Ovary (tissue), 9 donors: Measurements from ENCODE around the gene ENAH. TPM values are rescaled to one million over a fixed set of nuclear protein-coding genes. Genes with fewer than 3 reads are reported as not detected.

Source experiments
- DNase-seq, 5 donors: peaks; one replicate each; pipeline ENCODE4 v3.0.0-alpha.2; 2019 to 2020
- H3K27ac ChIP-seq, 2 donors: fragments of 200-600 bp; one replicate each; pipeline versions ENCODE4 v1.5.1 to v1.8.0; 2019 to 2022
- H3K27me3 ChIP-seq: fragments of 200-600 bp; one replicate; pipeline ENCODE4 v1.8.0; 2022
- H3K36me3 ChIP-seq: fragments of 200-600 bp; sonication (generic); one replicate; pipeline ENCODE4 v1.5.1; 2019
- H3K4me1 ChIP-seq: one replicate; pipeline ENCODE4 v1.8.1; 2013; ENCODE audit warnings: mild to moderate bottlenecking, moderate library complexity; ENCODE audit not compliant: insufficient read depth
- H3K4me3 ChIP-seq: fragments of 200-600 bp; sonication (generic); one replicate; pipeline ENCODE4 v1.5.1; 2017
- H3K9me3 ChIP-seq, 2 donors: fragments of 200-600 bp in 1 of 2; sonication (generic) in 1 of 2; one replicate each; pipeline versions ENCODE4 v1.5.1 to v1.8.1; 2013 to 2019; ENCODE audit warnings: mild to moderate bottlenecking in 1 of 2, moderate library complexity in 1 of 2
- EP300 ChIP-seq: sonication (generic); formaldehyde crosslinking; IDR thresholded peaks from one replicate; pipeline ENCODE4 v1.6.1; 2017; ENCODE audit warnings: antibody characterized with exemption
- POLR2A ChIP-seq: fragments of 450-650 bp; IDR thresholded peaks from one replicate; pipeline ENCODE4 v1.6.1; 2017; ENCODE audit warnings: antibody characterized with exemption, mild to moderate bottlenecking, moderate library complexity
- WGBS, 3 donors: extraction: QIAGEN DNeasy Blood & Tissue Kit in 1 of 3; methylation state at CpG; one replicate each; pipeline versions ENCODE4 v1.1.5 to v1.1.7; 2013 to 2017; 5-methylcytosine and 5-hydroxymethylcytosine counted together
- intact Hi-C, 4 donors: fragments of 100-400 bp; cut with DNase I; formaldehyde crosslinking; loops; one replicate each; pipeline versions ENCODE4 v1.11.0 to v1.15.1; 2022 to 2023
- polyA plus RNA-seq, 2 donors: library from polyadenylated mRNA; stranded (reverse); fragments of 200-250 nt in 1 of 2; fragments of 350-450 nt in 1 of 2; fragmentation: Illumina TruSeq in 1 of 2; extraction: RNeasy Lipid Tissue Mini Kit (QIAGEN cat#74804) in 1 of 2; gene quantifications; one replicate each; pipeline ENCODE4 v1.2.3, GENCODE V29; 2013 to 2014
- total RNA-seq, 7 donors: library from RNA; depleted of rRNA in 2 of 7; stranded (reverse); fragments of >200 nt in 2 of 7; fragmentation: NEBNext Ultra II Directional in 3 of 7; extraction: Animal tissue kit (Norgen Biotek cat#: 25700) in 3 of 7; gene quantifications; one replicate each; pipeline versions ENCODE4 v1.1.0 to v1.2.4, GENCODE V29; 2016 to 2023
- TF ChIP-seq, protein P1 (sequence below), 3 donors: fragments of 450-650 bp in 2 of 3; fragments of 200-600 bp in 1 of 3; IDR thresholded peaks; one replicate each; pipeline versions ENCODE4 v1.5.1 to v1.8.0; 2016 to 2022; ENCODE audit warnings: antibody characterized with exemption in 3 of 3, mild to moderate bottlenecking in 1 of 3
- donor health status: DM: no; HTN: no; CAD: no; lungs with moderate emphysema.
- donor health status: DM: no; HTN: no; CAD: no.
- donor health status: Bipolar disorder and iron deficiency.
- donor health status: DM: yes; HTN: yes; CAD: no.
- donor health status: DM: no; HTN: no; CAD: no.
- donor health status: DM: yes; HTN: yes; CAD: no.

The ENAH gene
- total and polyA plus RNA-seq, 9 donors, result 33.4 to 137 (median 88.6) TPM

DNA sequence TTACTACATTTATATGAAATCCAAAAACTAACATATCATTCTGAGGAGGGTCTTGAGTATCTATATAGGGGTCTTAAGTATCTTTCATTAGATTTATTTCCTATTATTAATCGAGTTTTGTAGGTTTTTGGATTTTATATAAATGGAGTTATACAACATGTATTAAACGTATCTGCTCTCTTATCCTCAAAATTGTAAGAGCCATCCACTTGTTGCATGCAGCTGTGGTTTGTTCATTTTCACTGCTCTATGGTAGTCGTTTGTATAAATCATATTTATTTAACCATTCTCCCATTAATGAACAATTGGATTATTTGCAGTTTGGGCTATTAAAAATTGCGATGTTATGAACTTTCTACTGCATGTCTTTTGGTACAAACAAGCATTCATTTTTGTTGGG is 97.1 kb downstream of the ENAH start:
- TF ChIP-seq, protein P1, sequence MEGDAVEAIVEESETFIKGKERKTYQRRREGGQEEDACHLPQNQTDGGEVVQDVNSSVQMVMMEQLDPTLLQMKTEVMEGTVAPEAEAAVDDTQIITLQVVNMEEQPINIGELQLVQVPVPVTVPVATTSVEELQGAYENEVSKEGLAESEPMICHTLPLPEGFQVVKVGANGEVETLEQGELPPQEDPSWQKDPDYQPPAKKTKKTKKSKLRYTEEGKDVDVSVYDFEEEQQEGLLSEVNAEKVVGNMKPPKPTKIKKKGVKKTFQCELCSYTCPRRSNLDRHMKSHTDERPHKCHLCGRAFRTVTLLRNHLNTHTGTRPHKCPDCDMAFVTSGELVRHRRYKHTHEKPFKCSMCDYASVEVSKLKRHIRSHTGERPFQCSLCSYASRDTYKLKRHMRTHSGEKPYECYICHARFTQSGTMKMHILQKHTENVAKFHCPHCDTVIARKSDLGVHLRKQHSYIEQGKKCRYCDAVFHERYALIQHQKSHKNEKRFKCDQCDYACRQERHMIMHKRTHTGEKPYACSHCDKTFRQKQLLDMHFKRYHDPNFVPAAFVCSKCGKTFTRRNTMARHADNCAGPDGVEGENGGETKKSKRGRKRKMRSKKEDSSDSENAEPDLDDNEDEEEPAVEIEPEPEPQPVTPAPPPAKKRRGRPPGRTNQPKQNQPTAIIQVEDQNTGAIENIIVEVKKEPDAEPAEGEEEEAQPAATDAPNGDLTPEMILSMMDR (IDR thresholded peaks at IDR 0.05), result no peak
- TF ChIP-seq EP300 (no peak), POLR2A (no peak)
- no peaks in the 10 kb centered on the region for H3K27me3 ChIP-seq
- H3K4me1 ChIP-seq, result no peaks in the 10 kb centered on the region
- DNase-seq, result no peak
- H3K9me3 ChIP-seq, result no peaks in the 10 kb centered on the region
- no peak overlapping the region for H3K4me3 ChIP-seq
- no peak overlapping the region for H3K27ac ChIP-seq
- WGBS, 3 donors, result 88 to 92% (median 90%) methylated on average over 4 of the region's 4 CpGs
- H3K36me3 ChIP-seq, result no peaks in the 10 kb centered on the region
- intact Hi-C loops, result loop anchor here in 1 of 4 donors (10.0 kb wide), 1 partner anchor 359 kb away; no protein-coding TSS in a partner anchor

DNA sequence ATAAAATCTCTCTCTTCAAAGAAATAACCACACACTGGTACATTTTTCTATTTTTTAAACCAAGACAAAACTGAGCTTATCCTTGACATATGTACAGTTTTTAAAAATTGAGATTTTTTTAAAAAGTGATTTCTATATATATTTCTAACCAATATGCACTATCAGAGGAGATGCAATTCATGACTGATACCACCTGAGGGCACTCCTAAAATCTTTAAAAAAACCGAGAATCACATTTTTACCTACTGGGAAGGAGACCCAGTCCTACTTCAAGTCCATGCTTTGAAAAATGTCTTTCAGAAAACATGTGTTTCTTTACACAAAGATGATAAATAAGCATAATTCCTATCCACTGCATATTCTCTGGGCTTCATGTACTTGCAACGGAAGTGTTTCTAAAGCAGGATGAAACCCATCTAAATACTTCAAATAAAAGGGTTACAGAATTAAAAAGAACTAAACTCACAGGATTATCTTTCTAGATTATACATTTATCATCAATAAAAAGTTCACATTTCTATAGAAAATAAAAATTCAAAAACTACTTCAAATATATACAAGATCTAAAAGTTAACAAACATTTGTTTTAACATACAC is 98.6 kb downstream of the ENAH start:
- Histone ChIP-seq H3K4me1 (no peaks in the 10 kb centered on the region), H3K4me3 (no peak overlapping the region), H3K9me3 (no peaks in the 10 kb centered on the region), H3K27ac (no peak overlapping the region), H3K27me3 (no peaks in the 10 kb centered on the region), H3K36me3 (no peaks in the 10 kb centered on the region)
- WGBS, 3 donors, result 24 to 33% (median 31%) methylated on average over 2 of the region's 2 CpGs
- DNase-seq, result no peak
- TF ChIP-seq POLR2A, result no peak
- TF ChIP-seq, protein P1 (IDR thresholded peaks at IDR 0.05), result peak in 2 of 3 donors; percentile 39 to 71
- intact Hi-C loops, result loop anchor here in 3 of 4 donors (5.0 to 10.0 kb wide), 2 partner anchors 218 to 360 kb away; no protein-coding TSS in a partner anchor

DNA sequence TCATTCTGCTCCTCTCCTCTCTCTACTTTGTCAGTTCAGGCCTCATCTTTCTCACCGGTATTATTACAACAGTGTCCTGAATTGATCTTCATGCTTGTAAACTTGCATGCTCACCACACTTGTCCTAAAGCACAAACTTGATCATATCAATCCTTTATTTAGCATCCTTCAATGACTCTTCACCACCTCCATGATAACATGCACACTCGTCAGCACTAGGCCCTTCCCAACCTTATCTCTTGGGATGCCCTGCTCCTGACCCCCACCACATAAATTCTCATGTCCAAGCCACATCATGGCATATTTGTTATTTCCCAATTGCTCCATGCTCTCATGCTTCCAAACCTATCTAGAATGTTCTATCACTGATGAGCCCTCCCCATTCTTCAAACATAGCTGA is 103.1 kb downstream of the ENAH start:
- H3K36me3 ChIP-seq, result no peaks in the 10 kb centered on the region
- H3K4me1 ChIP-seq, result no peaks in the 10 kb centered on the region
- intact Hi-C loops, result loop anchor here (5.0 to 10.0 kb wide), 3 partner anchors 75 to 365 kb away; no protein-coding TSS in a partner anchor
- no peak for DNase-seq
- H3K27ac ChIP-seq, result no peak overlapping the region
- no peaks in the 10 kb centered on the region for H3K27me3 ChIP-seq
- WGBS, 3 donors, result 87 to 92% (median 88%) methylated on average over 2 of the region's 2 CpGs
- H3K9me3 ChIP-seq, result no peaks in the 10 kb centered on the region
- TF ChIP-seq EP300 (no peak), POLR2A (no peak)
- TF ChIP-seq, protein P1 (IDR thresholded peaks at IDR 0.05), result no peak
- no peak overlapping the region for H3K4me3 ChIP-seq

DNA sequence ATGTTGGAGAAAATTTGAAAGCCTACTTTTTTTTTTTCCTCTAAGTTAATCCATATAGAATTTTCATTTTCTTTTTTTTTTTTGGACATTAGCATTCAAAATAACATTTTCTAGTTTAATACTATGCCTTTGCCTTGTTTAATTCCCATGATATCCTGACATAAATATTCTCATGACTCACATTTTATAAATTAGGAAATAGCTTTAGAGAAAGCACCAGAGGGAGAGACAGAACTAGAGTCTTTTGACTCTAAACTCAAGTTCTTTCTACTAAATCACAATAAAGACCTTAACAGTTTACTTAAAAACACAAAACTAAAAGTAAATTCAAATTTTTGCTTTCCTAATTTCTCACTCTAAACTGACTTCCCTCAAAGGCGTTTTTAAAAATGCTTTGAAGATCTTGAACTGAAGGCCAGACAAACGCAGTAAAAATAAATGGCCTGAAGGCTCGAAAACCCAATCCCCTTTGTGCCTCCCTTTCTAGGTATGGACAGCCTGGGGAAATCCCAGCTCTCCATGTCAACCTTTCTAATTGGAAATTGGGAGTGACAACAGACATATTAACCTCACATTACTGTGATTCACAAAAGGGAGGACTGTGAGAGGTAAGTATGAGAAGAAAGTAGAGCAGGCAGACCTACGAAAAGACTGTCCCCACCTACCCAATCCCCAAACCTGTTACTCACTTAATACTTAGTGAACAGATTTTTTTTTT is 104.6 kb downstream of the ENAH start:
- no peak for DNase-seq
- Histone ChIP-seq H3K27ac (no peak overlapping the region), H3K36me3 (no peaks in the 10 kb centered on the region), H3K27me3 (no peaks in the 10 kb centered on the region), H3K4me3 (no peak overlapping the region), H3K4me1 (peaks cover 2% of the 10 kb centered on the region), H3K9me3 (no peaks in the 10 kb centered on the region)
- intact Hi-C loops, result loop anchor here in 1 of 4 donors (10.0 kb wide), 1 partner anchor 73 kb away; no protein-coding TSS in a partner anchor
- TF ChIP-seq, protein P1 (IDR thresholded peaks at IDR 0.05), result no peak
- no peak for TF ChIP-seq POLR2A
- TF ChIP-seq EP300, result no peak
- WGBS, 3 donors, result 82 to 85% (median 83%) methylated on average over 4 of the region's 4 CpGs
